GM10266 (cell line): ENCODE data around the gene SLC9A8.
A peak's percentile ranks its signal among the peaks of the same experiment; 100 is the strongest.

ENCODE experiments used
- DNase-seq: peaks from one replicate; pipeline ENCODE4 v3.0.0; 2012; ENCODE audit errors: extremely low spot score
- CTCF ChIP-seq: IDR thresholded peaks from 2 replicates; pipeline ENCODE4 v1.5.1; 2012; ENCODE audit warnings: mild to moderate bottlenecking, low read depth; ENCODE audit not compliant: control insufficient read depth, insufficient read depth; ENCODE audit errors: missing control alignments

SLC9A8 gene

GRCh38 chr20:49918446-49918845 lies 105.8 kb downstream of the SLC9A8 start:
- DNase-seq, result no peak
- no peak for TF ChIP-seq CTCF

GRCh38 chr20:49919009-49919408 lies 106.4 kb downstream of the SLC9A8 start:
- no peak for TF ChIP-seq CTCF
- DNase-seq, result no peak

GRCh38 chr20:49919461-49919860 lies 106.8 kb downstream of the SLC9A8 start:
- TF ChIP-seq CTCF, result no peak
- no peak for DNase-seq

GRCh38 chr20:49924247-49924646 lies 111.6 kb downstream of the SLC9A8 start:
- DNase-seq, result no peak
- no peak for TF ChIP-seq CTCF

GRCh38 chr20:49925901-49926454 lies 113.3 kb downstream of the SLC9A8 start:
- no peak for TF ChIP-seq CTCF
- no peak for DNase-seq

- DNase-seq, result peak; percentile 83
- TF ChIP-seq CTCF, result peak; percentile 88
Observed at GRCh38 chr20:49928411-49929141, 115.9 kb downstream of the SLC9A8 start.

- no peak for DNase-seq
Observed at GRCh38 chr20:49929142-49929494, 116.5 kb downstream of the SLC9A8 start.

More at GRCh38 chr20:49929142-49929494, 116.5 kb downstream of the SLC9A8 start:
- TF ChIP-seq CTCF, result no peak
